ENCODE results near the gene ICOS.

- no peak for TF ChIP-seq POLR2A (IDR thresholded peaks at IDR 0.05)
- no peak for TF ChIP-seq CTCF (IDR thresholded peaks at IDR 0.05)
These were observed 19.8 kb upstream of the ICOS start for GRCh38 chr2:203916756-203917155.

Data from uterus (tissue), 2 donors.